Hepatocyte (in vitro differentiated cells): ENCODE measurements around the gene ARHGAP1. TPM values are rescaled to one million over a fixed set of nuclear protein-coding genes. Genes with fewer than 3 reads are reported as not detected.

Source experiments
- DNase-seq: peaks from one replicate; pipeline ENCODE4 v3.0.0-alpha.2; 2016; ENCODE audit warnings: low spot score
- H2AFZ ChIP-seq: fragments of 200-600 bp; sonication (generic); 2 replicates; pipeline ENCODE4 v1.6.0; 2016; ENCODE audit warnings: antibody characterized with exemption, mild to moderate bottlenecking
- H3K27ac ChIP-seq: fragments of 200-600 bp; sonication (generic); 2 replicates; pipeline ENCODE4 v1.5.1; 2016; ENCODE audit warnings: mild to moderate bottlenecking
- H3K27me3 ChIP-seq: fragments of 200-600 bp; sonication (generic); 2 replicates; pipeline ENCODE4 v1.6.1; 2016
- H3K36me3 ChIP-seq: fragments of 200-600 bp; sonication (generic); replicated peaks from 2 replicates; pipeline ENCODE4 v1.5.1; 2016; ENCODE audit warnings: low read depth; ENCODE audit not compliant: insufficient read depth
- H3K4me1 ChIP-seq: fragments of 200-600 bp; sonication (generic); 2 replicates; pipeline ENCODE4 v1.5.1; 2016; ENCODE audit warnings: mild to moderate bottlenecking, moderate library complexity; ENCODE audit not compliant: insufficient read depth
- H3K4me2 ChIP-seq: fragments of 200-600 bp; sonication (generic); 2 replicates; pipeline ENCODE4 v1.6.0; 2016
- H3K4me3 ChIP-seq: fragments of 200-600 bp; sonication (generic); 2 replicates; pipeline ENCODE4 v1.5.1; 2016; ENCODE audit warnings: mild to moderate bottlenecking
- H3K79me2 ChIP-seq: fragments of 200-600 bp; sonication (generic); 2 replicates; pipeline ENCODE4 v1.6.0; 2017; ENCODE audit warnings: mild to moderate bottlenecking
- H3K9me2 ChIP-seq: fragments of 200-600 bp; sonication (generic); replicated peaks from 2 replicates; pipeline ENCODE4 v1.6.0; 2017; ENCODE audit warnings: mild to moderate bottlenecking; ENCODE audit not compliant: insufficient read depth
- H3K9me3 ChIP-seq: fragments of 200-600 bp; sonication (generic); 2 replicates; pipeline ENCODE4 v1.5.1; 2016; ENCODE audit warnings: low read depth, mild to moderate bottlenecking
- H4K20me1 ChIP-seq: fragments of 200-600 bp; sonication (generic); 2 replicates; pipeline ENCODE4 v1.6.0; 2016; ENCODE audit warnings: mild to moderate bottlenecking; ENCODE audit not compliant: insufficient read depth, poor library complexity, severe bottlenecking
- EZH2 ChIP-seq: fragments of 200-600 bp; sonication (generic); IDR thresholded peaks from 2 replicates; pipeline ENCODE4 v1.6.1; 2016; ENCODE audit warnings: antibody characterized with exemption, mild to moderate bottlenecking, borderline replicate concordance
- EZH2phosphoT487 ChIP-seq: fragments of 200-600 bp; sonication (generic); IDR thresholded peaks from one replicate; pipeline ENCODE4 v1.6.1; 2018; ENCODE audit warnings: antibody characterized with exemption, mild to moderate bottlenecking, low read depth, moderate library complexity; ENCODE audit not compliant: unreplicated experiment, severe bottlenecking
- WGBS: methylation state at CpG from one replicate; pipeline ENCODE4 v1.1.6; 2016; ENCODE audit warnings: low lambda C conversion rate; ENCODE audit errors: missing lambda C conversion rate; 5-methylcytosine and 5-hydroxymethylcytosine counted together
- polyA plus RNA-seq: library from polyadenylated mRNA; unstranded; fragments of >200 nt; fragmentation: Nextera tagmentation; extraction: Ambion mirVana; gene quantifications from 2 replicates; pipeline ENCODE4 v1.2.1, GENCODE V29; 2016
- total RNA-seq: library from RNA; depleted of rRNA; stranded (reverse); fragments of >200 nt; gene quantifications from 2 replicates; pipeline ENCODE4 v1.2.3, GENCODE V29; 2014
- TF ChIP-seq, protein P1 (sequence below): fragments of 200-600 bp; sonication (generic); IDR thresholded peaks from 2 replicates; pipeline ENCODE4 v1.5.1; 2016; ENCODE audit warnings: antibody characterized with exemption, mild to moderate bottlenecking; ENCODE audit not compliant: poor library complexity

The ARHGAP1 gene
- total and polyA plus RNA-seq, 2 experiments from 2014 or later, result 23.4 to 62.8 TPM

DNA sequence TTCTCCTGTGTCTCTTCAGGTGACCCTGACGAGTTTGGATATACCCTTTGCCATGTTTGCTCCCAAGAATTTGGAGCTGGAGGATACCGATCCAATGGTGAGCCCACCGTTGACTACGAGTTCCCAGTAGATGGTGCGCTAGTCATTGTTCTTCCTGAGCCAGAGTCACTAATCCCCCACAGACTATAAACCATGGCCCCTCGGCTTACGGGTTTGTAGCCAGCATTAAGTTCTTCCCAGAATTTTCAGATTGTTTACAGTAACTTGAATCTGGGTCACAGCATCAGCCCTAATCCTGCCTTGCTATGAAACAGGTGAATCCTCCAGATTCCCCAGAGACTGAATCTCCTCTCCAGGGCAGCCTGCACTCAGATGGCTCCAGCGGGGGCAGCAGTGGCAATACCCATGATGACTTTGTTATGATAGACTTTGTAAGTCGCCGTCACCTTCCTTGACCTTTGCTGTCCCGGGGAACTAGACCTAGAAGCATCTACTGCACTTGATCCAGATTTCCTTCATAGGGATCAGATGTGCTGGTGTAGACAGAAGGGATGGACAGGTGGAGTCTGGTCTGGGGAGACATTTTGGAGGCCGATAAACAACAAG is 31.8 kb downstream of the ARHGAP1 start:
- TF ChIP-seq EZH2phosphoT487, result no peak
- TF ChIP-seq EZH2, result no peak
- TF ChIP-seq, protein P1, sequence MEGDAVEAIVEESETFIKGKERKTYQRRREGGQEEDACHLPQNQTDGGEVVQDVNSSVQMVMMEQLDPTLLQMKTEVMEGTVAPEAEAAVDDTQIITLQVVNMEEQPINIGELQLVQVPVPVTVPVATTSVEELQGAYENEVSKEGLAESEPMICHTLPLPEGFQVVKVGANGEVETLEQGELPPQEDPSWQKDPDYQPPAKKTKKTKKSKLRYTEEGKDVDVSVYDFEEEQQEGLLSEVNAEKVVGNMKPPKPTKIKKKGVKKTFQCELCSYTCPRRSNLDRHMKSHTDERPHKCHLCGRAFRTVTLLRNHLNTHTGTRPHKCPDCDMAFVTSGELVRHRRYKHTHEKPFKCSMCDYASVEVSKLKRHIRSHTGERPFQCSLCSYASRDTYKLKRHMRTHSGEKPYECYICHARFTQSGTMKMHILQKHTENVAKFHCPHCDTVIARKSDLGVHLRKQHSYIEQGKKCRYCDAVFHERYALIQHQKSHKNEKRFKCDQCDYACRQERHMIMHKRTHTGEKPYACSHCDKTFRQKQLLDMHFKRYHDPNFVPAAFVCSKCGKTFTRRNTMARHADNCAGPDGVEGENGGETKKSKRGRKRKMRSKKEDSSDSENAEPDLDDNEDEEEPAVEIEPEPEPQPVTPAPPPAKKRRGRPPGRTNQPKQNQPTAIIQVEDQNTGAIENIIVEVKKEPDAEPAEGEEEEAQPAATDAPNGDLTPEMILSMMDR, result no peak
- WGBS, result 91% methylated on average over 12 of the region's 12 CpGs
- no peak for DNase-seq
- Histone ChIP-seq H3K9me2 (no peaks in the 10 kb centered on the region), H3K27ac (no peak overlapping the region), H3K4me1 (no peaks in the 10 kb centered on the region), H3K4me2 (no peak overlapping the region), H2AFZ (no peak overlapping the region), H3K27me3 (no peaks in the 10 kb centered on the region), H3K9me3 (no peaks in the 10 kb centered on the region), H4K20me1 (no peaks in the 10 kb centered on the region), H3K36me3 (peaks cover 5% of the 10 kb centered on the region), H3K79me2 (no peaks in the 10 kb centered on the region), H3K4me3 (no peak overlapping the region)

DNA sequence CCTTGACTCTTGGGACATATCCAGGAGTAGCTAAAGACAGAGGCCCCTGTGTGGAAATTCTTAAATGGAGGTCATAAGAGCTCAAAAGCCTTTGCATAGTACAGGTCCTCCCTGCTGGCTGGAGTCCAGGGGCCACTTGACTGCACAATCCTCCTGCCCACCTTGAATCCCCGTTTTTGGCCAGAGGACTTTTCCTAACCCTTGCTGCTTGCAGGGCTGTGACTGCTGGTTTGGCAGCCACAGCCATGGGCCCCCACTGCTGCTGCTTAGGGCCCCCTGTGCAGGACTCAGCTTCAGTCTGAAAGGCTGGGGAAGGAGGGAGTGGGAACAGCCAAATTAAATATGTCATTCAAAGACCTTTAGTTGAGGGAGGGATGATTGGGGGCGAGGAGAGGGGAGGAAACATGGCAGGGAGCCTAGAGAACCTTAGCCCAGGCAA is 33.4 kb downstream of the ARHGAP1 start:
- 92% methylated on average over 2 of the region's 2 CpGs for WGBS
- Histone ChIP-seq H3K4me2 (no peak overlapping the region), H3K79me2 (no peaks in the 10 kb centered on the region), H4K20me1 (no peaks in the 10 kb centered on the region), H3K27ac (no peak overlapping the region), H3K9me2 (no peaks in the 10 kb centered on the region), H3K4me3 (no peak overlapping the region), H2AFZ (no peak overlapping the region), H3K4me1 (no peaks in the 10 kb centered on the region), H3K9me3 (no peaks in the 10 kb centered on the region), H3K27me3 (no peaks in the 10 kb centered on the region), H3K36me3 (no peaks in the 10 kb centered on the region)
- DNase-seq, result no peak
- no peak for TF ChIP-seq EZH2phosphoT487
- TF ChIP-seq, protein P1, result no peak
- TF ChIP-seq EZH2, result no peak

DNA sequence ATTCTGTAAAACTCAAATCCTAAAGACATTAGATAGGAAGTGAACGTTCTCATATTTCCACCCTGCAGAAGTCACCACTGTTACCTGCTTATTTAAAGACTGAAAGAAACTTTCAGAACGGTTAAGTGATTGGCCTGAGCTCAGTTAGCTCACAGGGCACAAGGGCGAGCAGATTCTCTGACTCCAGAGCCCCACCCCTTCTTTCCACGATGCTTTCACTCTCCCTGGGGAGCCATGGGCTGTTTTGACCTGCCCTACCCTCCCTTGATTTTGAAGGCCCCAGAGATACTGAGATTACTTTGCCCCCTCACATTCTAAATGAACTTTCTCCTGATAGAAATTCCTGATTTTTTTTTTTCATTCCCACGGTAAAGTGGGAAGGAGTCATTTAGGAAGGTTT is 33.9 kb downstream of the ARHGAP1 start:
- no peaks in the 10 kb centered on the region for H3K79me2 ChIP-seq
- no peaks in the 10 kb centered on the region for H3K9me2 ChIP-seq
- TF ChIP-seq EZH2phosphoT487 (no peak), EZH2 (no peak)
- TF ChIP-seq, protein P1, result no peak
- no peaks in the 10 kb centered on the region for H4K20me1 ChIP-seq
- H3K27me3 ChIP-seq, result no peaks in the 10 kb centered on the region
- no peak overlapping the region for H3K4me3 ChIP-seq
- no peaks in the 10 kb centered on the region for H3K9me3 ChIP-seq
- H3K4me2 ChIP-seq, result no peak overlapping the region
- no peak for DNase-seq
- no peak overlapping the region for H2AFZ ChIP-seq
- no peaks in the 10 kb centered on the region for H3K4me1 ChIP-seq
- H3K36me3 ChIP-seq, result no peaks in the 10 kb centered on the region
- WGBS, result 90% methylated on average over 5 of the region's 5 CpGs
- no peak overlapping the region for H3K27ac ChIP-seq

DNA sequence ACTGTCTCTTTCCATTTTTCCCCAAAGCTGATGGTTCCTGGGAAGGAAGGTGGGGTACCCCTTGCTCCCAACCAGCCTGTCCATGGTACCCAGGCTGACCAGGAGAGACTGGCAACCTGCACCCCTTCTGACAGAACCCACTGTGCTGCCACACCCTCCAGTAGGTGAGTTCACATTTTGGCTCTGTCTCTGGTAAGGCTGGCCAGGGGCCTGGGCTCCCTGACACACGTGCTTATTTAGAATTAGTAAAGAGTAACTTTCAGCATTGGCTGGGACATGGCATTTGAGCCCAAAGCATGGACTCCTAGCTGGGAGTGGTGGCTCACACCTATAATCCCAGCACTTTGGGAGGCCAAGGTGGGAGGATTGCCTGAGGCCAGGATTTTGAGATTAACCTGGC is 35.1 kb downstream of the ARHGAP1 start:
- Histone ChIP-seq H3K4me2 (no peak overlapping the region), H3K79me2 (peaks cover 2% of the 10 kb centered on the region), H3K4me1 (no peaks in the 10 kb centered on the region), H3K9me3 (no peaks in the 10 kb centered on the region), H3K27me3 (no peaks in the 10 kb centered on the region), H3K4me3 (no peak overlapping the region), H4K20me1 (no peaks in the 10 kb centered on the region), H3K36me3 (no peaks in the 10 kb centered on the region), H3K27ac (no peak overlapping the region), H2AFZ (no peak overlapping the region), H3K9me2 (no peaks in the 10 kb centered on the region)
- 100% methylated on average over 1 of the region's 1 CpG for WGBS
- DNase-seq, result no peak
- TF ChIP-seq EZH2 (no peak), EZH2phosphoT487 (no peak)
- TF ChIP-seq, protein P1, result no peak
